ENCODE data around the gene SLC26A11. TPM values are rescaled to one million over a fixed set of nuclear protein-coding genes. Genes with fewer than 3 reads are reported as not detected.

Gene SLC26A11
- total RNA-seq, 1 donor from 2014 or later = 16.1 TPM

DNA sequence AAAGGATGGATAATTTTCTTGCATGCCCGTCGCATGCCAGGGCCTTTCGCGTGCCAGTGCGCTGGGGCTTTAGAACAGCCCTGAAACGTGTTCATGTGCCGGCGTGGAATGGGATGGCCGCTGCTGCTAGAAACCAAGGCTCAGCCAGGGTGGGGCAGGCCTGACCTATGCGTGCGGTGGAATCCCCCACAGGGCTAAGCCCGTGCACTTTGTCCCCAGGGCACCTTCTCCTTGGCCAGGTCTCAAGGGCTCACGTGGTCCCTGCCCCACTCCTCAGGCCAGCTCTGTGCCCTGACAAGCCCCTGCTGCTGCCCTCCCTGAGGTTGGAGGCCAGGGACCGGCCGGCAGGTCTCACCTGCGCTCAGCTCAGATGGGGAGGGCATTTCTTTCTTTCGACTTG lies 27.3 kb downstream of the SLC26A11 start:
- no peak overlapping the region for H3K27ac Mint-ChIP-seq (ENCODE audit: unreplicated experiment)

GRCh38 chr17:80248001-80248893 lies 28.0 kb downstream of the SLC26A11 start:
- Mint-ChIP-seq H3K27ac (ENCODE audit: unreplicated experiment) (no peak overlapping the region), H3K4me1 (ENCODE audit: low read depth, unreplicated experiment) (no peaks in the 10 kb centered on the region), H3K4me3 (ENCODE audit: unreplicated experiment) (no peak overlapping the region), H3K27me3 (ENCODE audit: low read depth, unreplicated experiment) (no peaks in the 10 kb centered on the region), H3K36me3 (ENCODE audit: low read depth, unreplicated experiment) (peaks cover 11% of the 10 kb centered on the region), H3K9me3 (ENCODE audit: unreplicated experiment) (no peaks in the 10 kb centered on the region)
- FAIRE-seq = no peak
- no peaks in the 10 kb centered on the region for H3K9me3 ChIP-seq (ENCODE audit: insufficient read depth, low read depth, low read length)
- no peak overlapping the region for H3K4me3 ChIP-seq (ENCODE audit: insufficient read depth, low read depth, low read length)
- H2AFZ ChIP-seq (ENCODE audit: low read depth, low read length) = no peak overlapping the region
- H3K36me3 ChIP-seq (ENCODE audit: insufficient read depth, low read length) = no peaks in the 10 kb centered on the region
- no peaks in the 10 kb centered on the region for H3K4me1 ChIP-seq (ENCODE audit: insufficient read depth, low read length)
- H3K4me2 ChIP-seq (ENCODE audit: low read length) = no peak overlapping the region
- no peak for TF ChIP-seq EZH2 (IDR thresholded peaks at IDR 0.05; ENCODE audit: insufficient read depth, low read length)
- TF ChIP-seq CTCF (IDR thresholded peaks at IDR 0.05; ENCODE audit: insufficient read depth, low read depth, low read length) = no peak
- H3K27ac ChIP-seq (ENCODE audit: low read depth, low read length) = no peak overlapping the region
- H3K79me2 ChIP-seq (ENCODE audit: insufficient read depth, low read length) = no peaks in the 10 kb centered on the region
- no peak overlapping the region for H3K9ac ChIP-seq (ENCODE audit: low read length)
- no peaks in the 10 kb centered on the region for H4K20me1 ChIP-seq (ENCODE audit: insufficient read depth, low read length)
- no peaks in the 10 kb centered on the region for H3K27me3 ChIP-seq (ENCODE audit: insufficient read depth, low read length)
- DNase-seq (ENCODE audit: low read depth) = no peak

More for the DNA sequence above, 27.3 kb downstream of the SLC26A11 start:
- peaks cover 14% of the 10 kb centered on the region for H3K36me3 Mint-ChIP-seq (ENCODE audit: low read depth, unreplicated experiment)
- no peaks in the 10 kb centered on the region for H3K36me3 ChIP-seq (ENCODE audit: insufficient read depth, low read length)
- H3K27me3 ChIP-seq (ENCODE audit: insufficient read depth, low read length) = no peaks in the 10 kb centered on the region
- no peak overlapping the region for H2AFZ ChIP-seq (ENCODE audit: low read depth, low read length)
- H3K4me1 Mint-ChIP-seq (ENCODE audit: low read depth, unreplicated experiment) = no peaks in the 10 kb centered on the region
- DNase-seq (ENCODE audit: low read depth) (no peak), FAIRE-seq (no peak)
- H3K79me2 ChIP-seq (ENCODE audit: insufficient read depth, low read length) = no peaks in the 10 kb centered on the region
- H4K20me1 ChIP-seq (ENCODE audit: insufficient read depth, low read length) = no peaks in the 10 kb centered on the region
- H3K4me3 ChIP-seq (ENCODE audit: insufficient read depth, low read depth, low read length) = no peak overlapping the region
- no peak overlapping the region for H3K4me2 ChIP-seq (ENCODE audit: low read length)
- no peak overlapping the region for H3K9ac ChIP-seq (ENCODE audit: low read length)
- H3K27me3 Mint-ChIP-seq (ENCODE audit: low read depth, unreplicated experiment) = no peaks in the 10 kb centered on the region
- no peaks in the 10 kb centered on the region for H3K9me3 Mint-ChIP-seq (ENCODE audit: unreplicated experiment)
- H3K4me1 ChIP-seq (ENCODE audit: insufficient read depth, low read length) = no peaks in the 10 kb centered on the region
- no peak overlapping the region for H3K4me3 Mint-ChIP-seq (ENCODE audit: unreplicated experiment)
- TF ChIP-seq CTCF (IDR thresholded peaks at IDR 0.05; ENCODE audit: insufficient read depth, low read depth, low read length) (no peak), EZH2 (IDR thresholded peaks at IDR 0.05; ENCODE audit: insufficient read depth, low read length) (no peak)
- H3K27ac ChIP-seq (ENCODE audit: low read depth, low read length) = no peak overlapping the region
- H3K9me3 ChIP-seq (ENCODE audit: insufficient read depth, low read depth, low read length) = no peaks in the 10 kb centered on the region
